ENCODE measurements around the gene PHLDA3. TPM values are rescaled to one million over a fixed set of nuclear protein-coding genes. Genes with fewer than 3 reads are reported as not detected.

The PHLDA3 gene
- total and polyA plus RNA-seq, 7 donors: 3.2 to 135 (median 93.4) TPM

- whole genome bisulfite sequencing, 2 donors: 72 to 82% methylated on average over 8 of the region's 8 CpGs
Measured at GRCh38 chr1:201460814-201461644, 8.0 kb downstream of the PHLDA3 start.

GRCh38 chr1:201459775-201460174 is 9.2 kb downstream of the PHLDA3 start:
- H3K27me3 ChIP-seq: no peaks in the 10 kb centered on the region

More at GRCh38 chr1:201460814-201461644, 8.0 kb downstream of the PHLDA3 start:
- no peaks in the 10 kb centered on the region for H3K27me3 ChIP-seq
- peak; percentile 91 for DNase-seq
- H3K9me3 ChIP-seq: no peaks in the 10 kb centered on the region
- H3K4me3 ChIP-seq: no peak overlapping the region
- intact Hi-C loops (cut with DNase I): loop anchor here (10.0 kb wide), 1 partner anchor 254 kb away; no protein-coding TSS in a partner anchor
- peaks cover 11 to 21% (median 17%) of the 10 kb centered on the region in 4 donors for H3K36me3 ChIP-seq
- H3K27ac ChIP-seq: peak overlapping the region; percentile 81 to 100 (median 98)
- H3K4me1 ChIP-seq: peaks cover 0 to 88% (median 84%) of the 10 kb centered on the region in 4 donors
- TF ChIP-seq POLR2A (IDR thresholded peaks at IDR 0.05): no peak
- TF ChIP-seq CTCF (IDR thresholded peaks at IDR 0.05): no peak
- TF ChIP-seq EP300 (IDR thresholded peaks at IDR 0.05): peak in 2 of 4 donors; percentile 90 to 96
- TF ChIP-seq POLR2AphosphoS5 (IDR thresholded peaks at IDR 0.05): peak; percentile 91 to 97 (median 94)

GRCh38 chr1:201459052-201459451 is 9.9 kb downstream of the PHLDA3 start:
- TF ChIP-seq POLR2AphosphoS5 (IDR thresholded peaks at IDR 0.05) (no peak), POLR2A (IDR thresholded peaks at IDR 0.05) (no peak), EP300 (IDR thresholded peaks at IDR 0.05) (no peak), CTCF (IDR thresholded peaks at IDR 0.05) (no peak)
- 86 to 92% methylated on average over 3 of the region's 3 CpGs for WGBS, 2 donors
- peaks cover 0 to 79% (median 73%) of the 10 kb centered on the region in 4 donors for H3K4me1 ChIP-seq
- DNase-seq: no peak
- H3K36me3 ChIP-seq: peaks cover 0 to 2% (median 0%) of the 10 kb centered on the region in 4 donors
- no peak overlapping the region for H3K4me3 ChIP-seq
- intact Hi-C loops (cut with DNase I): no loop called here
- no peaks in the 10 kb centered on the region for H3K27me3 ChIP-seq
- H3K9me3 ChIP-seq: no peaks in the 10 kb centered on the region
- H3K27ac ChIP-seq: peak overlapping the region in 3 of 4 donors; percentile 82 to 100 (median 99)

More at GRCh38 chr1:201459775-201460174, 9.2 kb downstream of the PHLDA3 start:
- peak overlapping the region in 3 of 4 donors; percentile 97 to 100 (median 99) for H3K27ac ChIP-seq
- WGBS, 2 donors: 90 to 91% methylated on average over 5 of the region's 5 CpGs
- no peaks in the 10 kb centered on the region for H3K9me3 ChIP-seq
- TF ChIP-seq CTCF (IDR thresholded peaks at IDR 0.05): no peak
- peak in 1 of 4 donors; percentile 6 for TF ChIP-seq POLR2AphosphoS5 (IDR thresholded peaks at IDR 0.05)
- TF ChIP-seq EP300 (IDR thresholded peaks at IDR 0.05): no peak
- no peak for TF ChIP-seq POLR2A (IDR thresholded peaks at IDR 0.05)
- no peak overlapping the region for H3K4me3 ChIP-seq
- H3K36me3 ChIP-seq: peaks cover 0 to 9% (median 4%) of the 10 kb centered on the region in 4 donors
- intact Hi-C loops (cut with DNase I): loop anchor here (10.0 kb wide), 1 partner anchor 255 kb away; no protein-coding TSS in a partner anchor
- peaks cover 0 to 86% (median 80%) of the 10 kb centered on the region in 4 donors for H3K4me1 ChIP-seq
- DNase-seq: no peak

- Histone ChIP-seq H3K36me3 (no peaks in the 10 kb centered on the region), H3K4me3 (no peak overlapping the region), H3K9me3 (no peaks in the 10 kb centered on the region), H3K27me3 (no peaks in the 10 kb centered on the region), H3K27ac (peak overlapping the region; percentile 39 to 84 (median 82)), H3K4me1 (peaks cover 0 to 64% (median 60%) of the 10 kb centered on the region in 4 donors)
- no peak for DNase-seq
- intact Hi-C loops (cut with DNase I): loop anchor here (2.0 kb wide), 1 partner anchor 51 kb away; no protein-coding TSS in a partner anchor
- no peak for TF ChIP-seq POLR2AphosphoS5 (IDR thresholded peaks at IDR 0.05)
- no peak for TF ChIP-seq EP300 (IDR thresholded peaks at IDR 0.05)
- TF ChIP-seq POLR2A (IDR thresholded peaks at IDR 0.05): no peak
- TF ChIP-seq CTCF (IDR thresholded peaks at IDR 0.05): no peak
- WGBS, 2 donors: 66 to 75% methylated on average over 4 of the region's 4 CpGs
Measured at GRCh38 chr1:201457508-201457960, 11.5 kb downstream of the PHLDA3 start.

Data from sigmoid colon (tissue), 7 donors.